ENCODE measurements around the gene BCL6B. TPM values are rescaled to one million over a fixed set of nuclear protein-coding genes. Genes with fewer than 3 reads are reported as not detected.

The BCL6B gene
- total RNA-seq, 2 experiments from 2014 or later, result not detected

- Histone ChIP-seq H3K9me2 (ENCODE audit: insufficient read depth, low read length) (no peaks in the 10 kb centered on the region), H3K4me1 (ENCODE audit: insufficient read depth, low read length, poor library complexity, severe bottlenecking) (peaks cover 10% of the 10 kb centered on the region), H3K79me2 (ENCODE audit: insufficient read depth, low read depth, low read length) (no peaks in the 10 kb centered on the region), H2AFZ (ENCODE audit: low read length) (no peak overlapping the region), H3K36me3 (ENCODE audit: insufficient read depth, low read length) (no peaks in the 10 kb centered on the region), H3K4me3 (ENCODE audit: low read depth, low read length, poor library complexity, severe bottlenecking) (no peak overlapping the region), H3K4me2 (ENCODE audit: low read length) (no peak overlapping the region), H3K9me3 (ENCODE audit: low read length) (no peaks in the 10 kb centered on the region), H4K20me1 (ENCODE audit: insufficient read depth, low read length) (no peaks in the 10 kb centered on the region), H3K27ac (ENCODE audit: low read depth, low read length, poor library complexity, severe bottlenecking) (no peak overlapping the region)
- intact Hi-C loops (cut with micrococcal nuclease; ENCODE audit: unreplicated experiment), result loop anchor here (5.0 kb wide), 1 partner anchor 112 kb away; no protein-coding TSS in a partner anchor
- TF ChIP-seq CTCF (conservative IDR thresholded peaks at IDR 0.05; ENCODE audit: low read length) (no peak), EZH2phosphoT487 (IDR thresholded peaks at IDR 0.05; ENCODE audit: borderline replicate concordance, low read depth, low read length) (no peak)
- CTCF ChIA-PET (ENCODE audit: unreplicated experiment), result interaction anchor here (0.6 kb wide), 1 partner anchor 1151 kb away, joined by 4 read pairs; no protein-coding TSS in a partner anchor
- DNase-seq (ENCODE audit: low spot score), result no peak
- POLR2A ChIA-PET, result interaction anchor here (0.6 kb wide), 1 partner anchor 1492 kb away, joined by 3 read pairs; no protein-coding TSS in a partner anchor
- BruUV-seq (replicated peaks), result no TSS peak
Measured at GRCh38 chr17:7024402-7024785, 1.5 kb downstream of the BCL6B start.

- no peak for TF ChIP-seq CTCF (conservative IDR thresholded peaks at IDR 0.05; ENCODE audit: low read length)
- no peak for TF ChIP-seq EZH2phosphoT487 (IDR thresholded peaks at IDR 0.05; ENCODE audit: borderline replicate concordance, low read depth, low read length)
- H3K4me1 ChIP-seq (ENCODE audit: insufficient read depth, low read length, poor library complexity, severe bottlenecking), result peaks cover 10% of the 10 kb centered on the region
- BruUV-seq (replicated peaks), result no TSS peak
Measured at GRCh38 chr17:7025245-7025644, 2.4 kb downstream of the BCL6B start.

GRCh38 chr17:7026471-7027115 lies 3.7 kb downstream of the BCL6B start:
- no peak overlapping the region for H2AFZ ChIP-seq (ENCODE audit: low read length)
- intact Hi-C loops (cut with micrococcal nuclease; ENCODE audit: unreplicated experiment), result no loop called here
- H3K4me3 ChIP-seq (ENCODE audit: low read depth, low read length, poor library complexity, severe bottlenecking), result no peak overlapping the region
- DNase-seq (ENCODE audit: low spot score), result no peak
- CTCF ChIA-PET (ENCODE audit: unreplicated experiment), result no interaction called here
- H3K36me3 ChIP-seq (ENCODE audit: insufficient read depth, low read length), result no peaks in the 10 kb centered on the region
- H3K79me2 ChIP-seq (ENCODE audit: insufficient read depth, low read depth, low read length), result no peaks in the 10 kb centered on the region
- TF ChIP-seq CTCF (conservative IDR thresholded peaks at IDR 0.05; ENCODE audit: low read length), result no peak
- TF ChIP-seq EZH2phosphoT487 (IDR thresholded peaks at IDR 0.05; ENCODE audit: borderline replicate concordance, low read depth, low read length), result no peak
- H3K4me1 ChIP-seq (ENCODE audit: insufficient read depth, low read length, poor library complexity, severe bottlenecking), result peaks cover 8% of the 10 kb centered on the region
- no peaks in the 10 kb centered on the region for H3K9me2 ChIP-seq (ENCODE audit: insufficient read depth, low read length)
- no peak overlapping the region for H3K4me2 ChIP-seq (ENCODE audit: low read length)
- H3K9me3 ChIP-seq (ENCODE audit: low read length), result no peaks in the 10 kb centered on the region
- no TSS peak for BruUV-seq (replicated peaks)
- POLR2A ChIA-PET, result no interaction called here
- no peak overlapping the region for H3K27ac ChIP-seq (ENCODE audit: low read depth, low read length, poor library complexity, severe bottlenecking)
- no peaks in the 10 kb centered on the region for H4K20me1 ChIP-seq (ENCODE audit: insufficient read depth, low read length)

More at GRCh38 chr17:7025245-7025644, 2.4 kb downstream of the BCL6B start:
- ChIA-PET CTCF (ENCODE audit: unreplicated experiment) (interaction anchor here (0.6 kb wide), 1 partner anchor 1150 kb away, joined by 4 read pairs; no protein-coding TSS in a partner anchor), POLR2A (interaction anchor here (0.6 kb wide), 1 partner anchor 1493 kb away, joined by 3 read pairs; no protein-coding TSS in a partner anchor)
- Histone ChIP-seq H2AFZ (ENCODE audit: low read length) (no peak overlapping the region), H3K4me2 (ENCODE audit: low read length) (no peak overlapping the region), H3K27ac (ENCODE audit: low read depth, low read length, poor library complexity, severe bottlenecking) (no peak overlapping the region), H3K9me3 (ENCODE audit: low read length) (no peaks in the 10 kb centered on the region), H3K36me3 (ENCODE audit: insufficient read depth, low read length) (no peaks in the 10 kb centered on the region), H4K20me1 (ENCODE audit: insufficient read depth, low read length) (no peaks in the 10 kb centered on the region), H3K79me2 (ENCODE audit: insufficient read depth, low read depth, low read length) (no peaks in the 10 kb centered on the region), H3K4me3 (ENCODE audit: low read depth, low read length, poor library complexity, severe bottlenecking) (no peak overlapping the region), H3K9me2 (ENCODE audit: insufficient read depth, low read length) (no peaks in the 10 kb centered on the region)
- intact Hi-C loops (cut with micrococcal nuclease; ENCODE audit: unreplicated experiment), result no loop called here
- no peak for DNase-seq (ENCODE audit: low spot score)
